Osteocyte (in vitro differentiated cells): ENCODE data around the gene TRIM46. TPM values are rescaled to one million over a fixed set of nuclear protein-coding genes. Genes with fewer than 3 reads are reported as not detected.

Experiments used
- DNase-seq: peaks from one replicate; pipeline ENCODE4 v3.0.0; 2021; ENCODE audit warnings: mixed read lengths; ENCODE audit not compliant: unreplicated experiment; ENCODE audit errors: extremely low spot score
- H3K27ac Mint-ChIP-seq: one replicate; pipeline ENCODE4 v1.8.0; 2021; ENCODE audit warnings: mild to moderate bottlenecking, mixed read lengths; ENCODE audit not compliant: unreplicated experiment
- H3K27me3 Mint-ChIP-seq: one replicate; pipeline ENCODE4 v1.8.0; 2021; ENCODE audit warnings: mixed read lengths; ENCODE audit not compliant: unreplicated experiment
- H3K36me3 Mint-ChIP-seq: one replicate; pipeline ENCODE4 v1.8.0; 2021; ENCODE audit warnings: mixed read lengths; ENCODE audit not compliant: unreplicated experiment
- H3K4me1 Mint-ChIP-seq: one replicate; pipeline ENCODE4 v1.8.0; 2021; ENCODE audit warnings: mixed read lengths; ENCODE audit not compliant: unreplicated experiment
- H3K4me3 Mint-ChIP-seq: one replicate; pipeline ENCODE4 v1.8.0; 2021; ENCODE audit warnings: mild to moderate bottlenecking, moderate library complexity, mixed read lengths; ENCODE audit not compliant: unreplicated experiment
- H3K9me3 Mint-ChIP-seq: one replicate; pipeline ENCODE4 v1.8.0; 2021; ENCODE audit warnings: mixed read lengths; ENCODE audit not compliant: unreplicated experiment
- total RNA-seq: library from RNA; stranded (reverse); gene quantifications from 2 replicates; pipeline ENCODE4 v1.2.1, GENCODE V29; 2021
- TF ChIP-seq, protein P1 (sequence below): fragments of 200-600 bp; sonication (generic); IDR thresholded peaks from 2 replicates; pipeline ENCODE4 v1.5.0; 2021; ENCODE audit warnings: antibody characterized with exemption, mild to moderate bottlenecking, moderate library complexity

The TRIM46 gene
- total RNA-seq, 1 donor from 2014 or later, result 7.7 TPM

- no peaks in the 10 kb centered on the region for H3K9me3 Mint-ChIP-seq
Observed at GRCh38 chr1:155177192-155177917, 3.7 kb downstream of the TRIM46 start.

GRCh38 chr1:155177918-155178281 is 4.3 kb downstream of the TRIM46 start:
- peaks cover 19% of the 10 kb centered on the region for H3K36me3 Mint-ChIP-seq
- DNase-seq, result no peak
- peaks cover 24% of the 10 kb centered on the region for H3K4me1 Mint-ChIP-seq
- H3K27me3 Mint-ChIP-seq, result no peaks in the 10 kb centered on the region
- TF ChIP-seq, protein P1, sequence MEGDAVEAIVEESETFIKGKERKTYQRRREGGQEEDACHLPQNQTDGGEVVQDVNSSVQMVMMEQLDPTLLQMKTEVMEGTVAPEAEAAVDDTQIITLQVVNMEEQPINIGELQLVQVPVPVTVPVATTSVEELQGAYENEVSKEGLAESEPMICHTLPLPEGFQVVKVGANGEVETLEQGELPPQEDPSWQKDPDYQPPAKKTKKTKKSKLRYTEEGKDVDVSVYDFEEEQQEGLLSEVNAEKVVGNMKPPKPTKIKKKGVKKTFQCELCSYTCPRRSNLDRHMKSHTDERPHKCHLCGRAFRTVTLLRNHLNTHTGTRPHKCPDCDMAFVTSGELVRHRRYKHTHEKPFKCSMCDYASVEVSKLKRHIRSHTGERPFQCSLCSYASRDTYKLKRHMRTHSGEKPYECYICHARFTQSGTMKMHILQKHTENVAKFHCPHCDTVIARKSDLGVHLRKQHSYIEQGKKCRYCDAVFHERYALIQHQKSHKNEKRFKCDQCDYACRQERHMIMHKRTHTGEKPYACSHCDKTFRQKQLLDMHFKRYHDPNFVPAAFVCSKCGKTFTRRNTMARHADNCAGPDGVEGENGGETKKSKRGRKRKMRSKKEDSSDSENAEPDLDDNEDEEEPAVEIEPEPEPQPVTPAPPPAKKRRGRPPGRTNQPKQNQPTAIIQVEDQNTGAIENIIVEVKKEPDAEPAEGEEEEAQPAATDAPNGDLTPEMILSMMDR, result no peak
- no peak overlapping the region for H3K27ac Mint-ChIP-seq
- H3K4me3 Mint-ChIP-seq, result no peak overlapping the region
- no peaks in the 10 kb centered on the region for H3K9me3 Mint-ChIP-seq

More at GRCh38 chr1:155177192-155177917, 3.7 kb downstream of the TRIM46 start:
- Mint-ChIP-seq H3K4me1 (peaks cover 27% of the 10 kb centered on the region), H3K27me3 (no peaks in the 10 kb centered on the region), H3K4me3 (no peak overlapping the region), H3K36me3 (peaks cover 18% of the 10 kb centered on the region), H3K27ac (no peak overlapping the region)
- TF ChIP-seq, protein P1, result no peak
- no peak for DNase-seq

DNA sequence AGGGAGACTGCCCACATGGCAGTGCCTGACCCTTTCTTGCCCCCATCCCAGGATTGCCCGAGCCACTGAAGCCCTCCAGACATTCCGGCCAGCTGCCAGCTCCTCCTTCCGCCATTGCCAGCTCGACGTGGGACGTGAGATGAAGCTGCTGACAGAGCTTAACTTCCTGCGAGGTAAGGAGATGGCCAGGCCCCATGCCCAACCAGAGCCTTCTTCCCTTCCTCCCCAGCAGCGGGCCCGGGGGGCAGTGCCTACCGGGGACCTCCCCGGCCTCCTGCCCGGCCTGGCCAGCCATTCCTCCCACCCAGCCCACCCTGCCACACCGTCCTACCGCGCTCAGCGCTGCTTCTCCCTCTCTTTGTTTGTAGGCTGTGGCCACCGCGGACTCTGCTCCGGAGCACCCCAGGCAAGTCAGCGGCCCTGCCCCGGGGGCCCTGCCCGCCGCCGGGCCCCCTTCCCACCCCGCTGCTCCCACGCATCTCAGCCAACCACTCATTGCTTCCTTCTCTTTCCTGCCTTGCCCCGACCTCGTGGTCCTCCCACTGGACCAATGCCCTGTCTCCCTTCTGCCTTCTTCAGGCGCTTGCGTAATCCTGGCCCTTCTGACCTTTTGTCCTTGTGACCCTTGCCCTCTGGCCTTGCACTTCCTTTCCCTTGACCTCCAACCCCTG is 4.9 kb downstream of the TRIM46 start:
- Mint-ChIP-seq H3K27ac (no peak overlapping the region), H3K4me3 (no peak overlapping the region), H3K27me3 (no peaks in the 10 kb centered on the region), H3K36me3 (peaks cover 21% of the 10 kb centered on the region), H3K9me3 (no peaks in the 10 kb centered on the region), H3K4me1 (peaks cover 19% of the 10 kb centered on the region)
- TF ChIP-seq, protein P1, result no peak
- DNase-seq, result no peak

DNA sequence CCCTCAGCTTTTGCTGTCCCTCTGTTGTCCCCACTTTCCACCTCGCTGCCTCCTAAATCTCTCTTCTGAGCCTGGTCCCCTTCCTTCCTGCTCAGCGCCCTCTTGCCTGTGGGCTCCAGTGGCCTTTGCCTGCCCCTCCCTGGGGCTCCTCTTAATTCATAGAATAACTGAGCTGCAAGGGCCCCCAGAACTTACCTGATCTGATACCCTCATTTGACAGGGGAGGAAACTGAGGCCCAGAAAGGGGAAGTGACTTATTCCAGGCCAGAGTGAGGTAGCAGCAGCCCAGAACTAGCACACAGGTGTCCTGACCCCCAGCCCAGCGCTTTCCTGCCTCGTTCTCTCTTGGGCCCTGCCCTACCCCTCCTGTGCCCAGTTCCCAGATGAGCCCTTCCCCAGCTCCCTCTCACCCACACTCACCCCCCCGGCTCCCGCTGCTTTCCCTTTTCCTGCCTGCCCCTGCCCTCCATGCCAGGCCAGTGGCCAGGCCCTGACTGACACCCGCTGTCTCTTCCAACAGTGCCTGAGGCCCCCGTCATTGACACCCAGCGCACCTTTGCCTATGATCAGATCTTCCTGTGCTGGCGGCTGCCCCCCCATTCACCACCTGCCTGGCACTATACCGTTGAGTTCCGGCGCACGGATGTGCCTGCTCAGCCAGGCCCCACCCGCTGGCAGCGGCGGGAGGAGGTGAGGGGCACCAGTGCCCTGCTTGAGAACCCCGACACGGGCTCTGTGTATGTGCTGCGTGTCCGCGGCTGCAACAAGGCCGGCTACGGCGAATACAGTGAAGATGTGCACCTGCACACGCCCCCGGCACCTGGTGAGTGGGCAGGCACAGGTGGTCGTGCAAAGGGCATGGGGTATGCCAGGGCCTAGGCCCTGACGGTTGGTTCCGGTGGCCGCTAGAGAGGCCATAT is 5.7 kb downstream of the TRIM46 start:
- Mint-ChIP-seq H3K27me3 (no peaks in the 10 kb centered on the region), H3K36me3 (peaks cover 24% of the 10 kb centered on the region), H3K27ac (no peak overlapping the region), H3K4me1 (peaks cover 13% of the 10 kb centered on the region), H3K9me3 (no peaks in the 10 kb centered on the region), H3K4me3 (no peak overlapping the region)
- TF ChIP-seq, protein P1, result no peak
- no peak for DNase-seq
